GM12891 (cell line): ENCODE measurements around the gene ECE2.

Experiments used
- PAX5 ChIP-seq: IDR thresholded peaks from 2 replicates; pipeline ENCODE4 v1.6.1; 2011; ENCODE audit warnings: low read length, moderate library complexity, mild to moderate bottlenecking; ENCODE audit not compliant: insufficient read depth, severe bottlenecking
- POLR2A ChIP-seq: IDR thresholded peaks from 2 replicates; pipeline ENCODE4 v1.6.1; 2011; ENCODE audit warnings: low read depth, low read length, control low read depth
- POLR2AphosphoS5 ChIP-seq: IDR thresholded peaks from 2 replicates; pipeline ENCODE4 v1.6.1; 2011; ENCODE audit warnings: low read depth, low read length, control low read depth
- SPI1 ChIP-seq: IDR thresholded peaks from 2 replicates; pipeline ENCODE4 v1.6.1; 2011; ENCODE audit warnings: low read depth, low read length, control low read depth
- TAF1 ChIP-seq: IDR thresholded peaks from 2 replicates; pipeline ENCODE4 v1.6.1; 2011; ENCODE audit warnings: low read depth, low read length, control low read depth

GRCh38 chr3:184341925-184342324 is 66.1 kb downstream of the ECE2 start:
- TF ChIP-seq POLR2A: no peak
- TF ChIP-seq POLR2AphosphoS5: no peak
- TF ChIP-seq TAF1: no peak
- TF ChIP-seq SPI1: no peak
- TF ChIP-seq PAX5: no peak
